IPS-15b (cell line): ENCODE measurements around the gene MAPRE2.
"Not testable (repeated sequence)": the region's sequence is repeated elsewhere in the genome, so short reads cannot be mapped to it uniquely, and the experiment has no call there.

Experiments
- H3K27me3 ChIP-seq: one replicate; pipeline ENCODE4 v1.6.1; 2013; ENCODE audit warnings: low read length; ENCODE audit not compliant: control insufficient read depth, insufficient read depth
- H3K36me3 ChIP-seq: one replicate; pipeline ENCODE4 v1.6.1; 2013; ENCODE audit warnings: low read length; ENCODE audit not compliant: control insufficient read depth, insufficient read depth
- H3K4me1 ChIP-seq: one replicate; pipeline ENCODE4 v1.6.1; 2013; ENCODE audit warnings: mild to moderate bottlenecking, low read length; ENCODE audit not compliant: control insufficient read depth, insufficient read depth
- H3K4me3 ChIP-seq: one replicate; pipeline ENCODE4 v1.5.1; 2013; ENCODE audit warnings: low read depth, low read length
- H3K9ac ChIP-seq: one replicate; pipeline ENCODE4 v1.6.1; 2013; ENCODE audit warnings: low read depth, mild to moderate bottlenecking, low read length
- H3K9me3 ChIP-seq: one replicate; pipeline ENCODE4 v1.6.1; 2013; ENCODE audit warnings: mild to moderate bottlenecking, low read length; ENCODE audit not compliant: control insufficient read depth, insufficient read depth

Gene MAPRE2

GRCh38 chr18:35099911-35100310, 58.7 kb downstream of the MAPRE2 start:
- Histone ChIP-seq H3K9ac (no peak overlapping the region), H3K9me3 (no peaks in the 10 kb centered on the region), H3K36me3 (no peaks in the 10 kb centered on the region)

GRCh38 chr18:35104391-35105051, 63.3 kb downstream of the MAPRE2 start:
- H3K36me3 ChIP-seq, result no peaks in the 10 kb centered on the region
- H3K27me3 ChIP-seq, result no peaks in the 10 kb centered on the region
- H3K4me1 ChIP-seq, result no peaks in the 10 kb centered on the region
- no peaks in the 10 kb centered on the region for H3K9me3 ChIP-seq
- no peak overlapping the region for H3K4me3 ChIP-seq
- H3K9ac ChIP-seq, result no peak overlapping the region

More at GRCh38 chr18:35099911-35100310, 58.7 kb downstream of the MAPRE2 start:
- no peak overlapping the region for H3K4me3 ChIP-seq
- no peaks in the 10 kb centered on the region for H3K27me3 ChIP-seq
- H3K4me1 ChIP-seq, result no peaks in the 10 kb centered on the region

DNA sequence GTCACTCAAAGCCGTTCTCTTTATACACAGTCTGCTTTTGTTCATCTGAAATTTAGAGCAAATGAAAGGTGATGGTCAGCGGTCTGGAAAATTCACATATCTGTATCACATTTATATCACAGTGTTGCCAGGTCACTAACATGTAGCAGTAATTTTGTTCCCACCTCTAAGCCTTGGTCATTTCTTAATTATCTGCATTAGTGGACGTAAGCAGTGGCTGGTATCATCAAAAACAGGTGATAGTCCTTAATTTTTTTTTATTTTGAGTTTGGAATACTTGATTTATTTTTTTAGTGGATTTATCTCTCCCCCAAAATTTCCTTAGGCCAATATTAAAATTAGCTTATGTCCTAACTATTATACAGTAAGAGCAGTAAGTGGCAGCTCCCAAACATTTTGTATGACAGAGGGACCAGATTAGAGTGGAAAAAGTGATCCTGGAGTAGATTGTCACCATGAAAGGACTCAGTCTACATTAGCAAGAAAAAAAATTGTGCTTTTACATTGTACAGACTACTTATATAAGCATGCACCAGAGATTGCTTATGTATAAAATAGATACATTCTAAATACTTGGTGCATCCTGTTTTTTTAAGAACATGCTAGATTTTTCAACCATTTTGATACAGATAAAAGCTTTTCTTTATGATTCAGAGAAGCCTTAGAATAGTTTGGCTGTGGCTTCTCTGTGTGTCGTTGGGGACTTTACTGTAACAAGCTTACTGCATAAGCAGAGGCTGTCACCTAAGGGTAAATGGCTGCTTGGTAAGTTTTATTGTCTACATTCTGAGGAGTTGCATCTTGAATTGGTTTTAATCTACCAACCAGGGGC, 65.0 kb downstream of the MAPRE2 start:
- no peaks in the 10 kb centered on the region for H3K27me3 ChIP-seq

GRCh38 chr18:35106845-35107148, 65.6 kb downstream of the MAPRE2 start:
- H3K4me1 ChIP-seq, result no peaks in the 10 kb centered on the region
- no peaks in the 10 kb centered on the region for H3K27me3 ChIP-seq
- no peaks in the 10 kb centered on the region for H3K36me3 ChIP-seq
- H3K9me3 ChIP-seq, result no peaks in the 10 kb centered on the region
- no peak overlapping the region for H3K9ac ChIP-seq
- H3K4me3 ChIP-seq, result no peak overlapping the region

More for the DNA sequence above, 65.0 kb downstream of the MAPRE2 start:
- no peak overlapping the region for H3K9ac ChIP-seq
- H3K36me3 ChIP-seq, result no peaks in the 10 kb centered on the region
- no peaks in the 10 kb centered on the region for H3K9me3 ChIP-seq
- H3K4me3 ChIP-seq, result no peak overlapping the region
- no peaks in the 10 kb centered on the region for H3K4me1 ChIP-seq

DNA sequence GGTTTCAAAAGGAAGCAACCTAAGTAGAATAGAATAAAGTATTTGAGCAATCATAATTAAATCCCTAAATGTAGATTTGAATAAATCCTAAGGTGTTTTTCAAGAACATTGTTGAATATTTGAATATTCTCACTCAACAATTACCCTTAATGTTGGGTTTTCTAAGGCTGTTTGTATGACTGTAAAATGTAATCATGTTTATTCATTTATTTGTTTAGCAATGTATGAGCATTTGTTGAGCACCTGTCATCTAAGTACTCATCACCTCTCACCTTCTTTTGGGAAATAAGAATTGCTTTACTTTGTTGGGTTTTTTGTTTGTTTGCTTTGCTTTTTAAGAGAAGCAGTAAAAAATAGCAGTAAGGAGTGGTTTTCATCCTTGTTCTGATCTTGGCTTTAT, 66.0 kb downstream of the MAPRE2 start:
- Histone ChIP-seq H3K27me3 (no peaks in the 10 kb centered on the region), H3K4me3 (no peak overlapping the region), H3K9me3 (no peaks in the 10 kb centered on the region), H3K36me3 (no peaks in the 10 kb centered on the region), H3K9ac (no peak overlapping the region), H3K4me1 (no peaks in the 10 kb centered on the region)

GRCh38 chr18:35108088-35108487, 66.9 kb downstream of the MAPRE2 start:
- H3K4me1 ChIP-seq, H3K27me3 ChIP-seq, H3K9ac ChIP-seq, H3K4me3 ChIP-seq, H3K9me3 ChIP-seq, H3K36me3 ChIP-seq: not testable (repeated sequence)

GRCh38 chr18:35110059-35110458, 68.8 kb downstream of the MAPRE2 start:
- Histone ChIP-seq H3K9me3 (no peaks in the 10 kb centered on the region), H3K4me3 (no peak overlapping the region), H3K9ac (no peak overlapping the region), H3K4me1 (no peaks in the 10 kb centered on the region), H3K27me3 (no peaks in the 10 kb centered on the region), H3K36me3 (no peaks in the 10 kb centered on the region)

- Histone ChIP-seq H3K36me3 (no peaks in the 10 kb centered on the region), H3K9ac (no peak overlapping the region), H3K4me3 (no peak overlapping the region), H3K27me3 (no peaks in the 10 kb centered on the region), H3K4me1 (no peaks in the 10 kb centered on the region), H3K9me3 (no peaks in the 10 kb centered on the region)
Measured at GRCh38 chr18:35110554-35111485, 69.6 kb downstream of the MAPRE2 start.

DNA sequence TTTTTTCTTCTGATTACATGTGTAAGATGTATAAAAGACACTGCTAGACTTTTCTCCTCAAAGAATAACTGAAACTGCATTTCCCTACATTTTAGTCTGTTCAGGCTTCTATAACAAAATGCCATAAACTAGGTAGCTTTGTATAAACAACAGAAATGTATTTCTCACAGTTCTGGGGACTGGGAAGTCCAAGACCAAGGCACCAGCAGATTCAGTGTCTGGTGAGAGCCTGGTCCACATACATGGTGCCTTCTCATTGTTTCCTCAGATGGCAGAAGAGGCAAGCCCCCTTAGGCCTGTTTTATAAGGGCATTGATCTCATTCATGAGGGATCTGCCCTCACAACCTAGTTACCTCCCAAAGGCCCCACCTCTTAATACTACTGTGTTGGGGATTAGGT, 71.5 kb downstream of the MAPRE2 start:
- H3K4me3 ChIP-seq, result no peak overlapping the region
- no peak overlapping the region for H3K9ac ChIP-seq
- no peaks in the 10 kb centered on the region for H3K4me1 ChIP-seq
- H3K27me3 ChIP-seq, result no peaks in the 10 kb centered on the region
- no peaks in the 10 kb centered on the region for H3K9me3 ChIP-seq
- H3K36me3 ChIP-seq, result no peaks in the 10 kb centered on the region

DNA sequence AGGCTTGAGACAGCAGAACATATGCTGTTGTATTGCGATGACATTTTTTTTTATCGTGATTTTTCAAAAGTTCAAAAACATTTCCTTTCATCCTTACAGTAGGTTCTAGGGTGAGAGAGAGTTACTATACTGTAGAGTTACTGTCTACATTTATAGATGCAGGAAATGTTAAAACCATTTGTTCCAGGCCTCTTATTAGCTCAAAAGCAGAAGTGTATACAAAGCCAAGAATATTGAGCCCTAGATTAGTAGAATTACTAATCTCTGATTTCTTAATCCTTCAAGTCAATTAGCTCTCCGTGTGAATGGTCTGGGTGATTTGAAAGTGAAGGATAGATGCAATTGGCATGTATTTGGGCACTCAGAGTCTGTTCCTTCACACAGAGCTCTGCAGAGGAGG, 73.1 kb downstream of the MAPRE2 start:
- H3K27me3 ChIP-seq, result no peaks in the 10 kb centered on the region

GRCh38 chr18:35116784-35117318, 75.6 kb downstream of the MAPRE2 start:
- Histone ChIP-seq H3K36me3 (no peaks in the 10 kb centered on the region), H3K9me3 (no peaks in the 10 kb centered on the region), H3K4me3 (no peak overlapping the region), H3K27me3 (no peaks in the 10 kb centered on the region), H3K4me1 (no peaks in the 10 kb centered on the region), H3K9ac (no peak overlapping the region)

More for the DNA sequence above, 73.1 kb downstream of the MAPRE2 start:
- Histone ChIP-seq H3K9ac (no peak overlapping the region), H3K4me3 (no peak overlapping the region), H3K36me3 (no peaks in the 10 kb centered on the region), H3K9me3 (no peaks in the 10 kb centered on the region), H3K4me1 (no peaks in the 10 kb centered on the region)
